Psoas muscle (tissue), 8 donors: Measurements from ENCODE around the gene PDLIM4. TPM values are rescaled to one million over a fixed set of nuclear protein-coding genes. Genes with fewer than 3 reads are reported as not detected.

Experiments used
- ATAC-seq, 4 donors: fragments of 200-7000 bp; cut with Tn5 transposase; one replicate each; pipeline ENCODE4 v1.9.1; 2020; ENCODE audit warnings: moderate library complexity in 3 of 4, mild to moderate bottlenecking in 2 of 4
- DNase-seq, 2 donors: peaks; one replicate each; pipeline ENCODE4 v3.0.0-alpha.2; 2020
- H3K27ac ChIP-seq: fragments of 200-600 bp; one replicate; pipeline ENCODE4 v1.8.0; 2022
- H3K27me3 ChIP-seq, 3 donors: fragments of 200-600 bp in 1 of 3; one replicate each; pipeline versions ENCODE4 v1.6.1 to v1.8.0; 2013 to 2022; ENCODE audit warnings: low read length in 2 of 3, mild to moderate bottlenecking in 2 of 3, moderate library complexity in 1 of 3; ENCODE audit not compliant: insufficient read depth in 3 of 3
- H3K36me3 ChIP-seq, 2 donors: fragments of 200-600 bp in 1 of 2; one replicate each; pipeline versions ENCODE4 v1.6.1 to v1.8.0; 2013 to 2022; ENCODE audit warnings: low read depth in 1 of 2, mild to moderate bottlenecking in 1 of 2, moderate library complexity in 1 of 2; ENCODE audit not compliant: insufficient read depth in 1 of 2
- H3K4me1 ChIP-seq: fragments of 200-600 bp; one replicate; pipeline ENCODE4 v1.8.0; 2022
- H3K4me3 ChIP-seq: fragments of 200-600 bp; one replicate; pipeline ENCODE4 v1.8.0; 2022; ENCODE audit warnings: mild to moderate bottlenecking
- H3K9me3 ChIP-seq: fragments of 200-600 bp; one replicate; pipeline ENCODE4 v1.8.0; 2022
- CTCF ChIP-seq: fragments of 200-600 bp; IDR thresholded peaks from one replicate; pipeline ENCODE4 v1.8.0; 2022; ENCODE audit warnings: antibody characterized with exemption
- WGBS, 3 donors: extraction: QIAGEN DNeasy Blood & Tissue Kit; methylation state at CpG; one replicate each; pipeline versions ENCODE4 v1.1.6 to v1.1.7; 2013; 5-methylcytosine and 5-hydroxymethylcytosine counted together
- intact Hi-C, 2 donors: fragments of 100-400 bp; cut with DNase I; formaldehyde crosslinking; loops; one replicate each; pipeline versions ENCODE4 v1.11.0 to v1.14.2; 2022
- polyA plus RNA-seq, 3 donors: library from polyadenylated mRNA; stranded (reverse); fragments of 200-250 nt; gene quantifications; one replicate each; pipeline ENCODE4 v1.2.3, GENCODE V29; 2013
- total RNA-seq, 4 donors: library from RNA; stranded (reverse); fragmentation: NEBNext Ultra II Directional in 2 of 4; extraction: Animal tissue kit (Norgen Biotek cat#: 25700) in 2 of 4; gene quantifications; one replicate each; pipeline versions ENCODE4 v1.2.1 to v1.2.4, GENCODE V29; 2021 to 2023
- donor health status: healthy with polysubstance abuse.
- donor health status: DM: no; HTN: no; CAD: no; lungs with moderate emphysema.
- donor health status: Bipolar disorder and iron deficiency.
- donor health status: healthy.
- donor health status: DM: yes; HTN: yes; CAD: no.
- donor health status: DM: no; HTN: no; CAD: no.
- donor health status: DM: no; HTN: no; CAD: no.
- donor health status: DM: yes; HTN: yes; CAD: no.

The PDLIM4 gene
- total and polyA plus RNA-seq, 7 donors, result 1.8 to 6.6 (median 5.6) TPM

GRCh38 chr5:132308701-132309100 lies 51.2 kb downstream of the PDLIM4 start:
- H3K27ac ChIP-seq, result no peak overlapping the region
- H3K4me1 ChIP-seq, result no peaks in the 10 kb centered on the region
- whole genome bisulfite sequencing, 3 donors, result 83 to 96% (median 95%) methylated on average over 4 of the region's 4 CpGs
- H3K9me3 ChIP-seq, result peaks cover 5% of the 10 kb centered on the region
- H3K27me3 ChIP-seq, result no peaks in the 10 kb centered on the region
- no peak for DNase-seq
- ATAC-seq, result peak in 3 of 4 donors; percentile 12 to 20 (median 15)
- intact Hi-C loops, result no loop called here
- TF ChIP-seq CTCF, result no peak
- H3K4me3 ChIP-seq, result no peak overlapping the region
- peaks cover 0 to 7% of the 10 kb centered on the region in 2 donors for H3K36me3 ChIP-seq

- no peak overlapping the region for H3K27ac ChIP-seq
- DNase-seq, result no peak
- H3K4me3 ChIP-seq, result no peak overlapping the region
- H3K9me3 ChIP-seq, result peaks cover 5% of the 10 kb centered on the region
- ATAC-seq, result no peak
- peaks cover 0 to 17% of the 10 kb centered on the region in 2 donors for H3K36me3 ChIP-seq
- no peaks in the 10 kb centered on the region for H3K4me1 ChIP-seq
- no peaks in the 10 kb centered on the region for H3K27me3 ChIP-seq
- no peak for TF ChIP-seq CTCF
- intact Hi-C loops, result no loop called here
These were observed 52.2 kb downstream of the PDLIM4 start for GRCh38 chr5:132309679-132310078.

GRCh38 chr5:132310141-132310834 lies 52.8 kb downstream of the PDLIM4 start:
- ATAC-seq (no peak), DNase-seq (no peak)
- intact Hi-C loops, result no loop called here
- peaks cover 0 to 20% of the 10 kb centered on the region in 2 donors for H3K36me3 ChIP-seq
- H3K4me1 ChIP-seq, result no peaks in the 10 kb centered on the region
- H3K4me3 ChIP-seq, result no peak overlapping the region
- no peaks in the 10 kb centered on the region for H3K27me3 ChIP-seq
- 49 to 60% (median 52%) methylated on average over 11 of the region's 11 CpGs for WGBS, 3 donors
- H3K9me3 ChIP-seq, result peaks cover 5% of the 10 kb centered on the region
- TF ChIP-seq CTCF, result no peak
- no peak overlapping the region for H3K27ac ChIP-seq

- Histone ChIP-seq H3K9me3 (no peaks in the 10 kb centered on the region), H3K4me1 (peaks cover 14% of the 10 kb centered on the region), H3K27ac (no peak overlapping the region), H3K4me3 (no peak overlapping the region), H3K36me3 (peaks cover 5 to 25% of the 10 kb centered on the region in 2 donors), H3K27me3 (no peaks in the 10 kb centered on the region)
- intact Hi-C loops, result no loop called here
- DNase-seq (peak in 1 of 2 donors; percentile 35), ATAC-seq (no peak)
- no peak for TF ChIP-seq CTCF
- WGBS, 3 donors, result 71 to 85% (median 81%) methylated on average over 4 of the region's 4 CpGs
These were observed 55.9 kb downstream of the PDLIM4 start for GRCh38 chr5:132313366-132313765.

GRCh38 chr5:132313961-132314432 lies 56.5 kb downstream of the PDLIM4 start:
- intact Hi-C loops, result no loop called here
- H3K36me3 ChIP-seq, result peaks cover 5 to 25% of the 10 kb centered on the region in 2 donors
- DNase-seq (no peak), ATAC-seq (no peak)
- 95 to 100% (median 100%) methylated on average over 2 of the region's 2 CpGs for WGBS, 3 donors
- TF ChIP-seq CTCF, result no peak
- no peaks in the 10 kb centered on the region for H3K9me3 ChIP-seq
- peaks cover 18% of the 10 kb centered on the region for H3K4me1 ChIP-seq
- no peak overlapping the region for H3K4me3 ChIP-seq
- H3K27me3 ChIP-seq, result no peaks in the 10 kb centered on the region
- H3K27ac ChIP-seq, result no peak overlapping the region
